ENCODE measurements around the gene SORBS1. TPM values are rescaled to one million over a fixed set of nuclear protein-coding genes. Genes with fewer than 3 reads are reported as not detected.

The SORBS1 gene
- total and polyA plus RNA-seq, 4 experiments from 2014 or later = 0.67 to 0.93 (median 0.75) TPM; not detected in 1

DNA sequence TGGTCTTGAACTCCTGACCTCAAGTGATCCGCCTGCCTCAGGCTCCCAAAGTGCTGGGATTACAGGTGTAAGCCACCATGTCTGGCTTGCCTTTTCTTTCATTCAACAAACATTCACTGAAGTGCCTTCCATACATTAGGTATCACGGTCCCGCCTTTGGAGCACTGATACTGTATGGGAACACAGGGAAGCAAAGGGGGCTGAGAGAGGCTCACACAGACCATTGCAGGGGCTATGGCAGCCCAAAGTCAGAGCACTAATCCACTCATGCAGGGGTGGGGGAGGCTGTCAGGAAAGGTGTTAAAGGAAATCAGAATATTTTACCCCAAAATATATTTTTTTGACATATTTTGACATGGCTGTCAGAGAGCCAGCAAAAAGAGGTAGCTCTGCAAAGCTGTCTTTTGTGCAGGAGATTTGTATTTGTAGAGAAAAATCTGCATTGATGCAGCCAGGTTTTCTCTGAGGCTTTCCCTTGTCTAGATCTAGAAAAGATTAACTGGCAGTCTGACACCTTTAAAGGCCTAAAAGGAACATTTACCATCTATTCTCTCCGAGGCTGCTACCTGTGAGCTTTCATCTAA is 228.4 kb downstream of the SORBS1 start:
- Mint-ChIP-seq H3K4me1 (no peaks in the 10 kb centered on the region), H3K36me3 (no peaks in the 10 kb centered on the region), H3K27me3 (no peaks in the 10 kb centered on the region), H3K27ac (no peak overlapping the region), H3K4me3 (no peak overlapping the region), H3K9me3 (peaks cover 0 to 2% (median 0%) of the 10 kb centered on the region in 8 donors)
- H3K4me3 ChIP-seq (ENCODE audit: low read length in 2 of 2) = no peak overlapping the region
- no peak overlapping the region for H3K27ac ChIP-seq (ENCODE audit: low read depth, low read length)
- CTCF ChIA-PET (ENCODE audit: partially characterized antibody) = no interaction called here
- no peaks in the 10 kb centered on the region for H3K9me3 ChIP-seq (ENCODE audit: control insufficient read depth in 1 of 2, low read length in 2 of 2)
- H3K36me3 ChIP-seq (ENCODE audit: insufficient read depth, low read length) = no peaks in the 10 kb centered on the region
- DNase-seq = no peak
- H3K4me1 ChIP-seq (ENCODE audit: insufficient read depth, low read length) = no peaks in the 10 kb centered on the region
- H3K27me3 ChIP-seq (ENCODE audit: insufficient read depth, low read length) = no peaks in the 10 kb centered on the region
- intact Hi-C loops (cut with micrococcal nuclease) = no loop called here
- POLR2A ChIA-PET (ENCODE audit: partially characterized antibody) = no interaction called here

DNA sequence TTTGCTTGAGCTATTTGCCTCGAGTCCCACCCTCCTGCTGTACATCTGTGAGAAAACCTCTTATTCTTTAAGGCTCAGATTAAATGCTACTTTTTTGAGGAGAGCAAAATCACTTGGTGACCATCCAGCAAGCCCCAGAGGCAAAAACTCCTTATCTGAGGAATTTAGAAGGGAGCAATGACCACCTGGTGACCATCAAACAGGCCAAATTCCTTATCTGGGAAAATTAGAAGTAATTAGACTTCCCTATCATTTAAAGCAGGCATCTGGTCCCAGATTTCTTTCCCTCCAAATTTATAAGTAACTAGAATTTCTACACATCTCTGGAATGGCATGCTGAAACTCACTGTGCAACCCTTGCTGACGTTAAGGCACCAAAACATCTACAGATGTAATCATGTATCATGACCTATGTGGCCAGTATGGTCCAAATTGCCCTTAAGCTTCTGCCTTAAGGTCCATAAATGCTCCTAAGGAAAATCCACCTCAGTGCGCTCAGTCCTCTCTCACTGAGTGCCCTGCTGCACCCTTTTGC is 229.5 kb downstream of the SORBS1 start:
- H3K4me3 ChIP-seq (ENCODE audit: low read length in 2 of 2) = no peak overlapping the region
- H3K4me1 ChIP-seq (ENCODE audit: insufficient read depth, low read length) = no peaks in the 10 kb centered on the region
- no peaks in the 10 kb centered on the region for H3K9me3 ChIP-seq (ENCODE audit: control insufficient read depth in 1 of 2, low read length in 2 of 2)
- H3K36me3 Mint-ChIP-seq = no peaks in the 10 kb centered on the region
- H3K9me3 Mint-ChIP-seq = peaks cover 0 to 2% (median 0%) of the 10 kb centered on the region in 8 donors
- DNase-seq = no peak
- H3K4me1 Mint-ChIP-seq = no peaks in the 10 kb centered on the region
- no peak overlapping the region for H3K27ac ChIP-seq (ENCODE audit: low read depth, low read length)
- no peak overlapping the region for H3K4me3 Mint-ChIP-seq
- no peaks in the 10 kb centered on the region for H3K36me3 ChIP-seq (ENCODE audit: insufficient read depth, low read length)
- ChIA-PET CTCF (ENCODE audit: partially characterized antibody) (no interaction called here), POLR2A (ENCODE audit: partially characterized antibody) (no interaction called here)
- H3K27me3 Mint-ChIP-seq = no peaks in the 10 kb centered on the region
- intact Hi-C loops (cut with micrococcal nuclease) = no loop called here
- H3K27me3 ChIP-seq (ENCODE audit: insufficient read depth, low read length) = no peaks in the 10 kb centered on the region
- no peak overlapping the region for H3K27ac Mint-ChIP-seq

DNA sequence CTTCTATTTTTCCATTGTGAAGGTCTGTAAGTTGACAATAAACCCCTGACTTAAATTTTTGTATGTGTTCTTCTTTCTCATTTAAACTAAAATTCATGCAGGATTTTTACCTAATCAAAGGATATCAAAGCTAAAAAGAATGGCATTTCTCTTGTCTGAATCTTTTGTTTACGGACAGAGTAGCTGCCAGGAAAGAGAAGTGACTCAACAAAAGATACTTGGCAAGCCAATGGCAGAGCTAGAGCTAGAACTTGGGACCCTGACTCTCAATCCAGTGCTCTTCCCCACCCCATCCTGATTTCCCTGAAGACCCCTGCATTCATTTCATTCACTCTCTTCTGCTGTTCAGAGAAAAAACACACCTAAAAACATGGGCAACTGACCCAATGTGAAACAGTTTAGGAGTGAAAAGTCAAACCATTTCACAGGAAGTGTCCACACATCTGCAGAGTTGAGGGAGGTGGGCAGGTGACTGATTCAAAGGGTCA is 230.2 kb downstream of the SORBS1 start:
- Histone ChIP-seq H3K9me3 (ENCODE audit: control insufficient read depth in 1 of 2, low read length in 2 of 2) (no peaks in the 10 kb centered on the region), H3K4me1 (ENCODE audit: insufficient read depth, low read length) (no peaks in the 10 kb centered on the region), H3K27me3 (ENCODE audit: insufficient read depth, low read length) (no peaks in the 10 kb centered on the region), H3K27ac (ENCODE audit: low read depth, low read length) (no peak overlapping the region), H3K36me3 (ENCODE audit: insufficient read depth, low read length) (no peaks in the 10 kb centered on the region), H3K4me3 (ENCODE audit: low read length in 2 of 2) (no peak overlapping the region)
- ChIA-PET CTCF (ENCODE audit: partially characterized antibody) (no interaction called here), POLR2A (ENCODE audit: partially characterized antibody) (no interaction called here)
- H3K4me1 Mint-ChIP-seq = no peaks in the 10 kb centered on the region
- peaks cover 0 to 2% (median 0%) of the 10 kb centered on the region in 8 donors for H3K9me3 Mint-ChIP-seq
- no peak overlapping the region for H3K27ac Mint-ChIP-seq
- no peak overlapping the region for H3K4me3 Mint-ChIP-seq
- no peak for DNase-seq
- intact Hi-C loops (cut with micrococcal nuclease) = no loop called here
- H3K36me3 Mint-ChIP-seq = no peaks in the 10 kb centered on the region
- no peaks in the 10 kb centered on the region for H3K27me3 Mint-ChIP-seq

DNA sequence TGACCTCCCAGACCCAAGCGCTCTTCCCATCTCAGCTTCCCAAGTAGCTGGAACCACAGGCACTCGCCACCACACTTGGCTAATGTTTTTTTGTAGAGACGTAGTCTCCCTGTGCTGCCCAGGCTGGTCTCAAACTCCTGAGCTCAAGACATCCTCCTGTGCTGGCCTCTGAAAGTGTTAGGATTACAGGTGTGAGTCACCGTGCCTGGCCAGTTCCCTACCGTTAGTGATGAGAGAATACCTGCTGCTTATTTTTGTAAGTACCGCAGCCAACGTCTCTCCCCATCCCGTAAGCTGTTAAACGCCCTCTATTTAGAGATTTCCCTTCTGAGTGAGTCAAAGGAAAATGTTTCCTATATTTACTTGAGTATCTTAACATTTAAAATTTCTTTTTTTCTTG is 231.9 kb downstream of the SORBS1 start:
- Mint-ChIP-seq H3K36me3 (no peaks in the 10 kb centered on the region), H3K27me3 (no peaks in the 10 kb centered on the region), H3K27ac (no peak overlapping the region), H3K4me1 (no peaks in the 10 kb centered on the region), H3K9me3 (no peaks in the 10 kb centered on the region), H3K4me3 (no peak overlapping the region)
- no peak for DNase-seq
- Histone ChIP-seq H3K9me3 (ENCODE audit: control insufficient read depth in 1 of 2, low read length in 2 of 2) (no peaks in the 10 kb centered on the region), H3K4me3 (ENCODE audit: low read length in 2 of 2) (no peak overlapping the region), H3K27me3 (ENCODE audit: insufficient read depth, low read length) (no peaks in the 10 kb centered on the region), H3K4me1 (ENCODE audit: insufficient read depth, low read length) (no peaks in the 10 kb centered on the region), H3K27ac (ENCODE audit: low read depth, low read length) (no peak overlapping the region), H3K36me3 (ENCODE audit: insufficient read depth, low read length) (no peaks in the 10 kb centered on the region)
- CTCF ChIA-PET (ENCODE audit: partially characterized antibody) = no interaction called here
- POLR2A ChIA-PET (ENCODE audit: partially characterized antibody) = no interaction called here
- intact Hi-C loops (cut with micrococcal nuclease) = no loop called here

DNA sequence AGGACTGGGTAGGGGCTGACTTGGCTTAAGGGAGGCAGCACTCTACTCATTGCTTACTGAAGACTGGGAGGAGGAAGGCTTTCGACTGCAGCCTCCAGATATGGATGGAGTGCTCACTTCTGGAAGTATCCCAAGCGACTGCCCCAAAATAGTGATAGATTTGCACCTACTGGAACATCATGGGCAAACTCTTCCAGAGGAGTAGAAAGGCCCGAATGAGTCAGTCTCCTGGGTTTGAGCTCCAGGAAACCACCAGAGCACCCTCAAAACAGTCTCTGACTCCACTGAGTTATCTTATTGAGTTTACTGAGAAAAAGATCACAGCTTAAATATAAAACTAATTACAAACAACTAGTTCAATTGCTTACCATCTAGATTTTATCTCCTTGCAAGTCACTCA is 233.2 kb downstream of the SORBS1 start:
- intact Hi-C loops (cut with micrococcal nuclease) = no loop called here
- Mint-ChIP-seq H3K9me3 (no peaks in the 10 kb centered on the region), H3K36me3 (no peaks in the 10 kb centered on the region), H3K27ac (no peak overlapping the region), H3K4me3 (no peak overlapping the region), H3K4me1 (no peaks in the 10 kb centered on the region), H3K27me3 (no peaks in the 10 kb centered on the region)
- ChIA-PET CTCF (ENCODE audit: partially characterized antibody) (no interaction called here), POLR2A (ENCODE audit: partially characterized antibody) (no interaction called here)
- Histone ChIP-seq H3K4me3 (ENCODE audit: low read length in 2 of 2) (no peak overlapping the region), H3K36me3 (ENCODE audit: insufficient read depth, low read length) (no peaks in the 10 kb centered on the region), H3K27ac (ENCODE audit: low read depth, low read length) (no peak overlapping the region), H3K9me3 (ENCODE audit: control insufficient read depth in 1 of 2, low read length in 2 of 2) (no peaks in the 10 kb centered on the region), H3K4me1 (ENCODE audit: insufficient read depth, low read length) (no peaks in the 10 kb centered on the region), H3K27me3 (ENCODE audit: insufficient read depth, low read length) (no peaks in the 10 kb centered on the region)
- DNase-seq = no peak

DNA sequence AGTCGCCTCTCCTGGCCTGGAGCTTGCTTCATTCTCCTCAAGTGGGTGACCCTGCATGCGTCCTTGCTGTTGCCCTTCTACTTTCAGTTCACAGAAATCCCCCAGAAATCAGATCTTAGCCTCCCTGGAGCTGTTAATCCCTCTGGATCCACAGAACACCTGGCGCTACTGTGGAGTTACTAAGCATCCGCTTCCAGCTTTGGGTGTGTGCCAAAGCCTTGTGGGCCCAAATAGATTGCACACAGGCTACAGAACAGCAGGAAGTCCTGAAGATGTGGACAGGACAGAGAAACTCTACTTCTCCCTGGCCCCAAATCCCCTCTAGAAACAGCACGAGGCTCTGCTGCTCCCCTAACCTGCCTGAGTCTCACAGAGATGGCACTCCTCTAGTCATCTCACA is 233.8 kb downstream of the SORBS1 start:
- Histone ChIP-seq H3K27ac (ENCODE audit: low read depth, low read length) (no peak overlapping the region), H3K36me3 (ENCODE audit: insufficient read depth, low read length) (no peaks in the 10 kb centered on the region), H3K4me3 (ENCODE audit: low read length in 2 of 2) (no peak overlapping the region), H3K27me3 (ENCODE audit: insufficient read depth, low read length) (no peaks in the 10 kb centered on the region), H3K9me3 (ENCODE audit: control insufficient read depth in 1 of 2, low read length in 2 of 2) (no peaks in the 10 kb centered on the region), H3K4me1 (ENCODE audit: insufficient read depth, low read length) (no peaks in the 10 kb centered on the region)
- no peak for DNase-seq
- Mint-ChIP-seq H3K27ac (no peak overlapping the region), H3K9me3 (no peaks in the 10 kb centered on the region), H3K4me3 (no peak overlapping the region), H3K4me1 (no peaks in the 10 kb centered on the region), H3K36me3 (no peaks in the 10 kb centered on the region), H3K27me3 (no peaks in the 10 kb centered on the region)
- intact Hi-C loops (cut with micrococcal nuclease) = no loop called here
- CTCF ChIA-PET (ENCODE audit: partially characterized antibody) = no interaction called here
- POLR2A ChIA-PET (ENCODE audit: partially characterized antibody) = no interaction called here

DNA sequence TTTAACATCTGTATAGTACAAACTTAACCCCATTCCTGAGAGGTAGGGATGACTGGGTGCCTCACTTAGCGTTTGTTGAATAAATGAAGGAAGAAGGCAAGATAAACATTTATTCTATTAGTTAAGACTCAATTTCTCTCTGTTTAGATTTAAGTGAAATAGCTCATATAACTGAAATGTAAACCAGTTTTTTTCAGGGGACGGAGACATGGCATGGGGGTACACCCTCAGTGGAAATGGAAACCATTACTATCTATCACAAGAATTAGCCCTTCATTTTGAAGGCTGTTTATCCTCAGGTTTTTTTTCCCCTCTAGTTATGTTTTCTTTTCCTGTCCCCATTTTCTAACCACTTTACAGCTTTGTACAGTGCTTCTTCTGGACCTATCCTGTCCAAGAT is 234.8 kb downstream of the SORBS1 start:
- no peaks in the 10 kb centered on the region for H3K4me1 Mint-ChIP-seq
- Histone ChIP-seq H3K27me3 (ENCODE audit: insufficient read depth, low read length) (no peaks in the 10 kb centered on the region), H3K9me3 (ENCODE audit: control insufficient read depth in 1 of 2, low read length in 2 of 2) (no peaks in the 10 kb centered on the region), H3K4me1 (ENCODE audit: insufficient read depth, low read length) (no peaks in the 10 kb centered on the region), H3K27ac (ENCODE audit: low read depth, low read length) (no peak overlapping the region), H3K36me3 (ENCODE audit: insufficient read depth, low read length) (no peaks in the 10 kb centered on the region), H3K4me3 (ENCODE audit: low read length in 2 of 2) (no peak overlapping the region)
- no peaks in the 10 kb centered on the region for H3K27me3 Mint-ChIP-seq
- H3K27ac Mint-ChIP-seq = no peak overlapping the region
- POLR2A ChIA-PET (ENCODE audit: partially characterized antibody) = no interaction called here
- no peaks in the 10 kb centered on the region for H3K36me3 Mint-ChIP-seq
- intact Hi-C loops (cut with micrococcal nuclease) = no loop called here
- H3K4me3 Mint-ChIP-seq = no peak overlapping the region
- H3K9me3 Mint-ChIP-seq = no peaks in the 10 kb centered on the region
- CTCF ChIA-PET (ENCODE audit: partially characterized antibody) = no interaction called here
- no peak for DNase-seq

DNA sequence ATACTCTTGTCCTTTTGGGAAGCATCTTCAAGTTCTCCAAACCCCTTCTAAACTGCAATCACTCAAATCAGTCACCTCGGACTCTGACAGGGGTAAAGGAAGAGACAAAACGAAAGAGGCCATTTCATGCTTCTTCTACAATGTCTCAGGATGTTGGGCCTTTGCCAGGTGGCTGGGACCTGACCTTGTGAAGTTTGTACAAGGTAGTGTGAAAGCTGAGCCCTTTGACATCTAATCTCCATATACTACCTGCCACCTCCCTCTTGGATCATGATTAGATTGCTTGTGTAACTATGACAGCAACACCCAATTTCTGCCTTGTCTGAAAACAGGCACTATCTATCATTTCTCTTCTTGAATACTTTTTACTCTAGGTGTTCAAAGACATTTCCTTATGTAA is 235.3 kb downstream of the SORBS1 start:
- intact Hi-C loops (cut with micrococcal nuclease) = no loop called here
- H3K4me3 Mint-ChIP-seq = no peak overlapping the region
- H3K27me3 ChIP-seq (ENCODE audit: insufficient read depth, low read length) = no peaks in the 10 kb centered on the region
- no peaks in the 10 kb centered on the region for H3K9me3 Mint-ChIP-seq
- no peak overlapping the region for H3K27ac ChIP-seq (ENCODE audit: low read depth, low read length)
- CTCF ChIA-PET (ENCODE audit: partially characterized antibody) = no interaction called here
- H3K4me1 Mint-ChIP-seq = no peaks in the 10 kb centered on the region
- no peaks in the 10 kb centered on the region for H3K36me3 Mint-ChIP-seq
- H3K27me3 Mint-ChIP-seq = no peaks in the 10 kb centered on the region
- no peak for DNase-seq
- H3K4me3 ChIP-seq (ENCODE audit: low read length in 2 of 2) = no peak overlapping the region
- H3K36me3 ChIP-seq (ENCODE audit: insufficient read depth, low read length) = no peaks in the 10 kb centered on the region
- no peaks in the 10 kb centered on the region for H3K9me3 ChIP-seq (ENCODE audit: control insufficient read depth in 1 of 2, low read length in 2 of 2)
- no peak overlapping the region for H3K27ac Mint-ChIP-seq
- POLR2A ChIA-PET (ENCODE audit: partially characterized antibody) = no interaction called here
- no peaks in the 10 kb centered on the region for H3K4me1 ChIP-seq (ENCODE audit: insufficient read depth, low read length)

All from CD4-positive, alpha-beta memory T cell (primary cell).